ENCODE results near the gene SLC25A36.
"Not testable (repeated sequence)": the region's sequence is repeated elsewhere in the genome, so short reads cannot be mapped to it uniquely, and the experiment has no call there.

The SLC25A36 gene

DNA sequence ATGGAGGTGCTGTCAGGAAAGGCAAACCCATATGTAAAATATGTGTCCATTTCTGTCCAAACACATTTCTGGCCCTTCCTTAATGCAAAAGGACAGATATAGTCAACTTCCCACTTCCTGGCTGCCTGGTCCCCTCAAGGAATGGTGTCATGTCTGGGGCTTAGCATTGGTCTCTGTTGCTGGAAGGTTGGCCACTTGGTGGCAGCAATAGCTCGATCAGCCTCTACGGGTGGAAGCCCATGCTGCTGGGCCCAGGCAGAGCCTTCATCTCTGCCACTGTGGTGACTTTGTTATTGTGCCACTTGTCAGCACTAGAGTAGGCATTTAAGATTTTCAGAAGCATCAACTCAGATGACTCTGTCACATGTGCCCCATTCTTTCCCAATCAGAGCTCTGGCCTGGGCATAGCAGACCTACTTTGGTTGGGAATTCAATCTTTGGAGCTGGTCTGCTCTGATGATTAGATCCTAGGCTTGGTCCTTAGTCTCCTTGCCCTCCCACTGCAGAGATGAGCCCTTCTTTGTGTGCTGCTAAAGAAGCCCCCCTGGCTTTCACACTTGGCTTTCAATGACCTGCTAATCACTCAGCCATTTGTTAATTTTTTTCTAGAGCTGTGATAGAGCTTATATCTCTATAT, 58.5 kb downstream of the SLC25A36 start:
- DNase-seq = peak; percentile 67

GRCh38 chr3:141000686-141001085, 59.0 kb downstream of the SLC25A36 start:
- DNase-seq = no peak

DNA sequence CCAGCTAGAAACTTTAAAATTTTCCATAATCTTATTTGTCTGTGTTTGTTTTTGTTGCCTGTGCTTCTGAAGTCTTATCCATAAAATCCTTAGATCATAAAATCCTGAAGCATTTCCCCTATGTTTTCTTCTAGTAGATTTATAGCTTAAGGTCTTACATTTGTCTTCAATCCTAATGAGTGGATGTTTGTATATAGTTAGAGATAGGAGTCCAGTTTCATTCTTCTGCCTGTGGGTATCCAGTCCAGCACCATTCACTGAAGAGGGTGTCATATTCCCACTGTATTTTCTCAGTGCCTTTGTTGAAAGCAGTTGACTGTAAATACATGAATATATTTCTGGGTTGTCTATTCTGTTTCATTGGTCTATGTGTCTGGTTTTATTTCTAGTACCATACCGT, 64.7 kb downstream of the SLC25A36 start:
- no peak for DNase-seq

GRCh38 chr3:141009496-141009895, 67.9 kb downstream of the SLC25A36 start:
- DNase-seq = no peak

DNA sequence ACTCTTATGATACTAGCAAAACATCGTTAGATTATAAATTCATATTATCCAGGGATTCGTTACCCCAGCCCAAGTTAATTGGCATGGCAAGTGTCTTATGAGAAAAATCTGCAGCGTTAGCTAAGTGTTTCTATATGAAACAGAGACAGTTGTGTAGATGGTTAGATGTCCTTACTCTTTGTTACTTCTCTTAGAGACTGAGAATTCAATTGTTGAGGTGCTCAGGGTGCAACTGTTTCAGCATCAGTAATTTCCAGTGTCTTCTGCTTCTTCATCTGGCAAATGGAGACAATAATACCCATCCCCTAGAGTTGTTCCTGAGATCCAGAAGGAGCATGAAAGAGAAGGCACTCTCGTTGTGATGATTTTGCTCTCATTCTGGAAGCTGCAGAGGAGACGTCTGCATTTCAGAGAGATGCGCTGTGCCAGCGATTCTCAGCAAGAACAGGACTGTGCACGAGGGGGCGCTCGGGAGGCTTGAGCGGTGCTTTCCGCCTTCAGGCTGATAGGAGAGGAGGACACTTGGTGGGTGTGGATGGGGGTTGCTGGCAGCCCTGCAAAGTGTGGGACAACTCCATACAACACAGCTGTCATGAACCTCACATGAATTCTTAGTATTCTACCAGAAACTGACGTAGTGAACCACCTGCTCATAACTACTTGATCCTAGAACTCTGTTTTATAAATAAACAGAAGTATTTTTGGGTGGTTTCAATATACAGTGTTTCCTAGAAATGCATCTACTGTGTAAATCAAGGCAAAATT, 69.8 kb downstream of the SLC25A36 start:
- DNase-seq = peak; percentile 64

GRCh38 chr3:141011997-141012262, 70.3 kb downstream of the SLC25A36 start:
- DNase-seq = no peak

- DNase-seq = peak; percentile 11
Observed at GRCh38 chr3:141012571-141012970, 70.9 kb downstream of the SLC25A36 start.

DNA sequence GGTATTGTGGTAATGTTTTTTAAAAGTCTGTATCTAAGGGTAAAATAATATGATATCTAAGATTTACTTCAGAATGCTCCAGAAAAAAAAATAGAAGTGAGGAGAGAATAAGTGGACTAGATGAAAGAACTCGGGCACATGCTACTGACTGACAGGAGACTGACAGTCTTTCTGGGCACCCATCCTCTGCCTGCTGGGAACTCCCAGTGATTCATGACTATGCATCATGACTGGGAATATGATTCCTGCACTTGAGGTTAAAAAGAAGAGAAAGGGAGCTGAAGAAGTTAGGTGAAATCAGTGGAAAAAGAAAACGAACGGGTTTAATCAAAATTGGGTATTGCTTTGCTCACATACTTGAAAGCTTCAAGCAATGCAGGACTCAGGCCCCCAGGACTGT, 73.8 kb downstream of the SLC25A36 start:
- no peak for DNase-seq

- not testable (repeated sequence) for DNase-seq
Observed at GRCh38 chr3:141017366-141018322, 76.0 kb downstream of the SLC25A36 start.

DNA sequence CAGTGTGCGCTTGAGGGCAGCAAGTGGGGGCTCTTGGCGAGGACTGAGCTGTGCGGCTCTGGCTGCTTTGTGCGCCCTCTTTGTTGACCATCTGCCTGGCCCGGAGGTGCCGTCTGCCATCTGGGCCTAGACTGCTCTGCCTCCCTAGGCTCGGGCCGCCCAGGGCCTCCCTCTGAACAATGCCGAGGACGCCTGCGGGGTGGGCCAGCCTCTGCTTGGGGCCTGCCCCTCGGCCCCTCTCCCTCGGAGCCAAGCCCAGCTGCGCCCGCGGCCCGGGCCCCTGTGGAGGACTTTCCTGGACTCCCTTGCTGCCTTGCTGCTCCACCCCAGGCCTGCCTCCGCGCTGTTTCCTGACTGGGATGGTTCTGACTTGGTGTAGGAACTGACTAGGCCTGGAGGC, 77.6 kb downstream of the SLC25A36 start:
- no peak for DNase-seq

DNA sequence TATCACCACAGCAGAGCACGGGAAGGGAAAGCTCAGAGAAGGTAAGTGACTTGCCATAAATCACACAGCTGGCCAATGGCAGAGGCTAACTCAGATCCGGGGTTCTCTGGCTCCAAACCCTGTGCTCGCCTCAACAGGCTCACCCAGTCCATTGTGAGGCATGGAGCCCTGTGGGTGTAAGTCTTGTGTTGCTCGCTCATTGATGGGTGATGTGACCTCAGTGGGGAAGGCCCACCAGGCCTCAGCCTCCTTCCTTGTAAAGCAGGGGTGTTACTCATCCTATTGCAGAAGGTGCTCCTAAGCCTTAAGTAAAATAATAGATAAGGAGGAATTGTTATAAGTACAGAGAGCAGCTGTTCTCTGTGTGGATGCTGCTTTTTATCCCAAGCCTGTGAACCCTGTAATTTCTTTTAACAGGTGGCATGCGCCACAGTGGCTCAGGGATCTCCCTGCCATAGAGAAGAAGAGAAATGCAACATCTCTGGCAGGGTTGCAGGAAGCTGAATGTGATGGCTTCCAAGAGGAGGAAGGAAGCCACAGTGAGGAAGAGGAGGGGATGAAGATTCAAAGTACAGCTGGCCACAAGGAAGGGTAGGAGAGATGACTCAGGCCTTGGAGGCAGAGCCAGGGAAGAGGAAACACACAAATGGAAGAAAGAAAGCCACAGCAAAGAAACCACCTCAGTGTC, 78.7 kb downstream of the SLC25A36 start:
- peak; percentile 73 for DNase-seq

GRCh38 chr3:141021261-141021660, 79.6 kb downstream of the SLC25A36 start:
- no peak for DNase-seq
